H1 (cell line): ENCODE measurements around the gene PRKAR1B. TPM values are rescaled to one million over a fixed set of nuclear protein-coding genes. Genes with fewer than 3 reads are reported as not detected.

Experiments
- CTCF ChIA-PET: fragments of 300-600 bp; sonication (Branson Sonifier 250); formaldehyde crosslinking; loops from one replicate; lab custom pipeline; 2021; ENCODE audit not compliant: partially characterized antibody; lab: Charles Lee
- POLR2A ChIA-PET: fragments of 300-600 bp; sonication (Branson Sonifier 250); formaldehyde crosslinking; loops from one replicate; lab custom pipeline; 2021; ENCODE audit warnings: inconsistent platforms; ENCODE audit not compliant: partially characterized antibody; lab: Charles Lee
- DNase-seq, 2 experiments: peaks; one replicate each; pipeline versions ENCODE4 v3.0.0 to v3.0.0-alpha.2; 2010 to 2022; ENCODE audit warnings: low spot score in 2 of 2, low read depth in 1 of 2, mixed read lengths in 1 of 2
- FAIRE-seq: peaks from 2 replicates; lab custom pipeline; 2011; peaks lifted over from hg19 to GRCh38; lab: Jason Lieb, UNC
- H2AFZ ChIP-seq: 2 replicates; pipeline ENCODE4 v1.8.1; 2012; ENCODE audit warnings: low read length, inconsistent platforms
- H2AK5ac ChIP-seq: 2 replicates; pipeline ENCODE4 v1.6.1; 2013; ENCODE audit warnings: low read depth, low read length
- H2BK120ac ChIP-seq: replicated peaks from 2 replicates; pipeline ENCODE3; 2013; ENCODE audit warnings: low read depth, low read length, inconsistent platforms
- H2BK12ac ChIP-seq: 2 replicates; pipeline ENCODE4 v1.6.1; 2013; ENCODE audit warnings: low read depth, low read length
- H2BK15ac ChIP-seq: 2 replicates; pipeline ENCODE4 v1.6.1; 2013; ENCODE audit warnings: low read length
- H2BK20ac ChIP-seq: 2 replicates; pipeline ENCODE4 v1.6.1; 2013; ENCODE audit warnings: low read length
- H2BK5ac ChIP-seq: 2 replicates; pipeline ENCODE4 v1.6.1; 2013; ENCODE audit warnings: low read depth, low read length
- H3K14ac ChIP-seq: 2 replicates; pipeline ENCODE4 v1.6.1; 2013; ENCODE audit warnings: inconsistent platforms; ENCODE audit not compliant: insufficient read length
- H3K18ac ChIP-seq: 2 replicates; pipeline ENCODE4 v1.6.1; 2013; ENCODE audit warnings: low read length; ENCODE audit errors: extremely low read depth
- H3K23ac ChIP-seq: 2 replicates; pipeline ENCODE4 v1.6.1; 2013; ENCODE audit warnings: inconsistent platforms; ENCODE audit not compliant: insufficient read length
- H3K23me2 ChIP-seq: 2 replicates; pipeline ENCODE4 v1.6.1; 2013; ENCODE audit warnings: low read depth, low read length
- H3K27ac ChIP-seq: 2 replicates; pipeline ENCODE4 v1.6.1; 2011; ENCODE audit warnings: low read depth, low read length, inconsistent platforms
- H3K27me3 ChIP-seq, 4 experiments: replicated peaks in 1 of 4; 1 replicate in 1 of 4; 2 replicates in 3 of 4; pipeline versions ENCODE4 v1.6.1 to v1.8.1; 2011 to 2013; ENCODE audit warnings: low read length in 3 of 4, mild to moderate bottlenecking in 3 of 4, inconsistent platforms in 2 of 4, mixed read lengths in 2 of 4, moderate library complexity in 1 of 4; ENCODE audit not compliant: control insufficient read depth in 3 of 4, insufficient read depth in 3 of 4; ENCODE audit errors: extremely low read depth in 1 of 4
- H3K36me3 ChIP-seq, 4 experiments: 2 replicates each; pipeline versions ENCODE4 v1.6.1 to v1.8.1; 2011 to 2013; ENCODE audit warnings: mild to moderate bottlenecking in 4 of 4, low read length in 3 of 4, moderate library complexity in 2 of 4, control low read depth in 1 of 4, inconsistent platforms in 1 of 4; ENCODE audit not compliant: insufficient read depth in 4 of 4, control insufficient read depth in 2 of 4
- H3K4ac ChIP-seq: replicated peaks from 2 replicates; pipeline ENCODE3; 2013; ENCODE audit warnings: low read length, low read depth, mixed read lengths, inconsistent platforms; ENCODE audit not compliant: insufficient read length
- H3K4me1 ChIP-seq, 4 experiments: replicated peaks in 1 of 4; 1 replicate in 1 of 4; 2 replicates in 3 of 4; pipeline versions ENCODE4 v1.6.1 to v1.8.1; 2011 to 2013; ENCODE audit warnings: low read length in 3 of 4, inconsistent platforms in 2 of 4, mixed read lengths in 1 of 4; ENCODE audit not compliant: insufficient read depth in 4 of 4, control insufficient read depth in 3 of 4
- H3K4me2 ChIP-seq, 2 experiments: 2 replicates each; pipeline versions ENCODE4 v1.6.1 to v1.8.1; 2011 to 2013; ENCODE audit warnings: low read depth in 2 of 2, low read length in 2 of 2, control low read depth in 1 of 2, inconsistent platforms in 1 of 2, mild to moderate bottlenecking in 1 of 2; ENCODE audit not compliant: insufficient read depth in 1 of 2
- H3K4me3 ChIP-seq, 4 experiments: fragments of 200-600, 300-600 bp in 1 of 4; sonication (generic), shearing (Covaris generic), sonication (Bioruptor Twin) in 1 of 4; 2 replicates each; pipeline versions ENCODE4 v1.5.1 to v1.8.1; 2011 to 2016; ENCODE audit warnings: low read length in 4 of 4, low read depth in 3 of 4, control low read depth in 2 of 4, inconsistent platforms in 2 of 4, mild to moderate bottlenecking in 2 of 4, mixed read lengths in 1 of 4, moderate library complexity in 1 of 4; ENCODE audit not compliant: insufficient read depth in 2 of 4; ENCODE audit errors: extremely low read depth in 1 of 4
- H3K56ac ChIP-seq: replicated peaks from 2 replicates; pipeline ENCODE3; 2013; ENCODE audit warnings: low read depth, mild to moderate bottlenecking, mixed read lengths, low read length, inconsistent platforms; ENCODE audit not compliant: insufficient read length
- H3K79me1 ChIP-seq: 2 replicates; pipeline ENCODE4 v1.6.1; 2013; ENCODE audit warnings: low read depth, low read length, control low read depth
- H3K79me2 ChIP-seq, 2 experiments: 2 replicates each; pipeline versions ENCODE4 v1.6.1 to v1.8.1; 2012 to 2013; ENCODE audit warnings: low read length in 2 of 2, mild to moderate bottlenecking in 2 of 2, inconsistent platforms in 1 of 2; ENCODE audit not compliant: insufficient read depth in 2 of 2, control insufficient read depth in 1 of 2
- H3K9ac ChIP-seq, 4 experiments: replicated peaks in 1 of 4; 1 replicate in 1 of 4; 2 replicates in 3 of 4; pipeline versions ENCODE4 v1.6.1 to v1.8.1; 2011 to 2013; ENCODE audit warnings: low read depth in 3 of 4, low read length in 3 of 4, control low read depth in 2 of 4, mild to moderate bottlenecking in 2 of 4, moderate library complexity in 2 of 4, inconsistent platforms in 1 of 4; ENCODE audit errors: extremely low read depth in 1 of 4
- H3K9me3 ChIP-seq, 2 experiments: 2 replicates each; pipeline versions ENCODE4 v1.6.1 to v1.8.1; 2012 to 2013; ENCODE audit warnings: mild to moderate bottlenecking in 2 of 2, moderate library complexity in 2 of 2, control low read depth in 1 of 2, inconsistent platforms in 1 of 2, low read depth in 1 of 2, low read length in 1 of 2, mixed read lengths in 1 of 2; ENCODE audit not compliant: insufficient read depth in 2 of 2
- H4K20me1 ChIP-seq, 2 experiments: replicated peaks in 1 of 2; 2 replicates each; pipeline versions ENCODE3 to v1.8.1; 2011 to 2013; ENCODE audit warnings: inconsistent platforms in 2 of 2, low read length in 2 of 2, mild to moderate bottlenecking in 1 of 2; ENCODE audit not compliant: insufficient read depth in 2 of 2, control insufficient read depth in 1 of 2
- H4K5ac ChIP-seq: 2 replicates; pipeline ENCODE4 v1.6.1; 2013; ENCODE audit warnings: low read length, low read depth, mixed read lengths, inconsistent platforms; ENCODE audit not compliant: insufficient read length
- H4K8ac ChIP-seq: 2 replicates; pipeline ENCODE4 v1.8.0; 2013; ENCODE audit warnings: mild to moderate bottlenecking, moderate library complexity, low read length, inconsistent platforms; ENCODE audit not compliant: insufficient read depth; ENCODE audit errors: extremely low read depth
- H4K91ac ChIP-seq: replicated peaks from 2 replicates; pipeline ENCODE3; 2013; ENCODE audit warnings: low read length, mixed read lengths, inconsistent platforms; ENCODE audit not compliant: insufficient read length
- CHD2 ChIP-seq: IDR thresholded peaks from 2 replicates; pipeline ENCODE4 v1.6.1; 2012; ENCODE audit warnings: low read length, improper control_type of control experiment
- FOSL1 ChIP-seq: IDR thresholded peaks from 2 replicates; pipeline ENCODE4 v1.6.1; 2011; ENCODE audit warnings: mild to moderate bottlenecking, low read depth, low read length, moderate library complexity; ENCODE audit not compliant: insufficient read depth
- NANOG ChIP-seq: IDR thresholded peaks from 2 replicates; pipeline ENCODE4 v1.6.1; 2011; ENCODE audit warnings: low read length, low read depth, mild to moderate bottlenecking, inconsistent platforms; ENCODE audit not compliant: insufficient read depth, poor library complexity, severe bottlenecking
- POU5F1 ChIP-seq: IDR thresholded peaks from 2 replicates; pipeline ENCODE4 v1.6.1; 2011; ENCODE audit warnings: low read depth, mild to moderate bottlenecking, low read length, moderate library complexity
- RBBP5 ChIP-seq: IDR thresholded peaks from 2 replicates; pipeline ENCODE4 v1.7.1; 2012; ENCODE audit warnings: low read depth, mild to moderate bottlenecking, inconsistent platforms, low read length, moderate library complexity, borderline replicate concordance
- RFX5 ChIP-seq: IDR thresholded peaks from 2 replicates; pipeline ENCODE4 v1.6.1; 2011; ENCODE audit warnings: low read depth, low read length, improper control_type of control experiment, borderline replicate concordance
- SIN3A ChIP-seq, 2 experiments: IDR thresholded peaks in 1 of 2; conservative IDR thresholded peaks in 1 of 2; 2 replicates each; pipeline ENCODE4 v1.6.1; 2011 to 2012; ENCODE audit warnings: low read length in 2 of 2, improper control_type of control experiment in 1 of 2, low read depth in 1 of 2, mild to moderate bottlenecking in 1 of 2
- SP4 ChIP-seq: IDR thresholded peaks from 2 replicates; pipeline ENCODE4 v1.6.1; 2012; ENCODE audit warnings: low read length, inconsistent platforms
- TBP ChIP-seq: IDR thresholded peaks from 2 replicates; pipeline ENCODE4 v1.6.1; 2011; ENCODE audit warnings: low read depth, low read length, improper control_type of control experiment
- TEAD4 ChIP-seq: IDR thresholded peaks from 2 replicates; pipeline ENCODE4 v1.6.1; 2012; ENCODE audit warnings: low read depth, low read length, inconsistent platforms, mixed read lengths
- WGBS, 2 experiments: shearing (Covaris generic) in 1 of 2; methylation state at CpG; one replicate each; pipeline versions ENCODE4 v1.1.6 to v1.1.7; 2013 to 2015; ENCODE audit warnings: low lambda C conversion rate in 2 of 2, mixed read lengths in 2 of 2, inconsistent platforms in 1 of 2, low coverage in 1 of 2, missing lambda C conversion rate in 1 of 2; ENCODE audit not compliant: insufficient replicate concordance in 2 of 2, insufficient coverage in 1 of 2, insufficient read length in 1 of 2; ENCODE audit errors: extremely low coverage in 1 of 2, missing lambda C conversion rate in 1 of 2; 5-methylcytosine and 5-hydroxymethylcytosine counted together
- polyA plus RNA-seq, 7 experiments: library from polyadenylated mRNA; depleted of rRNA in 3 of 7; stranded (reverse) in 5 of 7; unstranded in 2 of 7; fragments of >200 nt in 5 of 7; fragments of 200-250 nt in 2 of 7; gene quantifications; 1 replicate in 5 of 7; 2 replicates in 1 of 7; 4 replicates in 1 of 7; pipeline versions ENCODE4 v1.2.1 to v1.2.3, GENCODE V29; 2011 to 2013; ENCODE audit warnings: missing spikeins in 2 of 7, mixed read lengths in 2 of 7
- total RNA-seq: library from RNA; stranded (reverse); fragmentation: NEBNext Ultra II Directional; extraction: Animal tissue kit (Norgen Biotek cat#: 25700); gene quantifications from 2 replicates; pipeline ENCODE4 v1.2.1, GENCODE V29; 2021

Gene PRKAR1B
- total and polyA plus RNA-seq, 2 of the 8 experiments (the other 6 are each of a cell fraction or from before 2014, with no cell fraction given), result 12.3 to 55.7 TPM

- no peak for FAIRE-seq
- Histone ChIP-seq H3K23ac (no peak overlapping the region), H2BK5ac (no peak overlapping the region), H2BK12ac (no peak overlapping the region), H4K91ac (no peak overlapping the region), H2AK5ac (peak overlapping the region; percentile 65; the same call in 1 of the 2 replicates), H3K4me1 (peaks cover 0 to 5% (median 0%) of the 10 kb centered on the region in 4 experiments; a peak in 2 of 7 replicates), H3K18ac (no peak overlapping the region), H3K36me3 (peaks cover 2 to 13% (median 4%) of the 10 kb centered on the region in 4 experiments; a peak in 4 of 8 replicates), H2AFZ (no peak overlapping the region), H3K9me3 (no peaks in the 10 kb centered on the region), H3K14ac (no peak overlapping the region), H4K5ac (no peak overlapping the region), H3K9ac (no peak overlapping the region), H4K20me1 (peaks cover 0 to 5% of the 10 kb centered on the region in 2 experiments), H3K4me3 (no peak overlapping the region), H3K79me1 (peaks cover 5% of the 10 kb centered on the region), H3K27ac (no peak overlapping the region), H2BK20ac (no peak overlapping the region), H3K23me2 (no peaks in the 10 kb centered on the region), H3K4ac (no peak overlapping the region), H3K27me3 (no peaks in the 10 kb centered on the region), H2BK15ac (no peak overlapping the region), H3K56ac (no peak overlapping the region), H2BK120ac (no peak overlapping the region)
- ChIA-PET CTCF (interaction anchor here (1.0 kb wide), 1 partner anchor 77 kb away, joined by 3 read pairs; no protein-coding TSS in a partner anchor), POLR2A (interaction anchor here (0.5 to 0.6 kb wide), 2 partner anchors 9 kb away, joined by 3 read pairs; no protein-coding TSS in a partner anchor)
- whole genome bisulfite sequencing, 2 experiments, result 92% methylated on average over 23 of the region's 29 CpGs; no CpG with 5 or more reads in 1 of the 2 experiments
- no peak for DNase-seq
- TF ChIP-seq NANOG (no peak), FOSL1 (no peak), TEAD4 (no peak), TBP (no peak), POU5F1 (no peak), SIN3A (conservative IDR thresholded peaks at IDR 0.05 in 1 of 2, IDR thresholded peaks at IDR 0.05 in 1 of 2; ENCODE audit: low read depth in 1 of 2, low read length in 2 of 2) (no peak), CHD2 (no peak), SP4 (no peak), RBBP5 (no peak), RFX5 (no peak)
- TF ChIP-seq, all 59 proteins: peak for 0
- no peak overlapping the region for H4K8ac ChIP-seq
- peaks cover 0 to 10% of the 10 kb centered on the region in 2 experiments; a peak in 2 of 4 replicates for H3K79me2 ChIP-seq
- H3K4me2 ChIP-seq, result no peak overlapping the region
These were observed 30.1 kb downstream of the PRKAR1B start for GRCh38 chr7:696812-697551.
